Endothelial cell of hepatic sinusoid (primary cell): Measurements from ENCODE around the gene KRT75.
"Not testable (repeated sequence)": the region's sequence is repeated elsewhere in the genome, so short reads cannot be mapped to it uniquely, and the experiment has no call there.

Source experiments
- in situ Hi-C: cut with HindIII; loops from 2 replicates; pipeline ENCODE4 v1.10.0; 2017; ENCODE audit warnings: low sequenced_read_pairs

Gene KRT75

GRCh38 chr12:52434081-52434733 lies at the start of gene KRT75:
KRT75 (minus strand) TSS chr12:52434371; CDS start chr12:52434304, 67 bp downstream.
- in situ Hi-C loops = loop anchor here (5.0 kb wide), 1 partner anchor 37 kb away; no protein-coding TSS in a partner anchor

GRCh38 chr12:52480073-52480472 lies 45.9 kb upstream of the KRT75 start:
- in situ Hi-C loops = loop anchor here (5.0 kb wide), 1 partner anchor 92 kb away; the partner anchor contains the start of gene KRT74

GRCh38 chr12:52477651-52478050 lies 43.5 kb upstream of the KRT75 start:
- in situ Hi-C loops = no loop called here

GRCh38 chr12:52474212-52474611 lies 40.0 kb upstream of the KRT75 start:
- in situ Hi-C loops = no loop called here

GRCh38 chr12:52473768-52474167 lies 39.6 kb upstream of the KRT75 start, which contains the start of gene KRT6C:
KRT6C (minus strand) TSS chr12:52473805; CDS start chr12:52473737, 68 bp downstream.
- in situ Hi-C loops = no loop called here

- in situ Hi-C loops = no loop called here
These were observed 35.7 kb upstream of the KRT75 start for GRCh38 chr12:52469853-52470252.

GRCh38 chr12:52464897-52465296 lies 30.7 kb upstream of the KRT75 start:
- in situ Hi-C loops = no loop called here

GRCh38 chr12:52461693-52462092 lies 27.5 kb upstream of the KRT75 start:
- in situ Hi-C loops = no loop called here

- in situ Hi-C loops = no loop called here
These were observed 24.7 kb upstream of the KRT75 start for GRCh38 chr12:52458861-52459260.

GRCh38 chr12:52455821-52456220 lies 21.6 kb upstream of the KRT75 start:
- in situ Hi-C loops = no loop called here

GRCh38 chr12:52454411-52455201 lies 20.4 kb upstream of the KRT75 start:
- in situ Hi-C loops = no loop called here

- in situ Hi-C loops = no loop called here
These were observed 17.9 kb upstream of the KRT75 start, which contains the start of gene KRT6B for GRCh38 chr12:52452101-52452500. KRT6B (minus strand) TSS chr12:52452146; CDS start chr12:52452078, 68 bp downstream.

GRCh38 chr12:52448228-52448627 lies 14.1 kb upstream of the KRT75 start:
- in situ Hi-C loops = no loop called here

- in situ Hi-C loops = not testable (repeated sequence)
These were observed 13.0 kb upstream of the KRT75 start for GRCh38 chr12:52447196-52447595.

GRCh38 chr12:52446367-52447045 lies 12.3 kb upstream of the KRT75 start:
- in situ Hi-C loops = no loop called here

GRCh38 chr12:52445876-52446275 lies 11.7 kb upstream of the KRT75 start:
- in situ Hi-C loops = no loop called here

GRCh38 chr12:52444647-52445595 lies 10.8 kb upstream of the KRT75 start:
- in situ Hi-C loops = loop anchor here (5.0 kb wide), 1 partner anchor 52 kb away; no protein-coding TSS in a partner anchor

- in situ Hi-C loops = loop anchor here (5.0 kb wide), 1 partner anchor 53 kb away; no protein-coding TSS in a partner anchor
These were observed 9.8 kb upstream of the KRT75 start for GRCh38 chr12:52443966-52444365.

- in situ Hi-C loops = loop anchor here (5.0 kb wide), 1 partner anchor 55 kb away; no protein-coding TSS in a partner anchor
These were observed 8.5 kb upstream of the KRT75 start for GRCh38 chr12:52442600-52443061.
